ENCODE results near the gene ARFGEF3. TPM values are rescaled to one million over a fixed set of nuclear protein-coding genes. Genes with fewer than 3 reads are reported as not detected.

The ARFGEF3 gene
- total RNA-seq, 4 donors from 2014 or later, result 2.8 to 11.8 (median 7.8) TPM

GRCh38 chr6:138310294-138310693 lies 148.6 kb downstream of the ARFGEF3 start:
- 46 to 60% methylated on average over 3 of the region's 3 CpGs for WGBS, 2 donors
- no peak overlapping the region for H3K4me3 ChIP-seq (ENCODE audit: low read depth, poor library complexity, severe bottlenecking)
- DNase-seq (ENCODE audit: low spot score in 2 of 2), result no peak
- intact Hi-C loops (cut with DNase I; ENCODE audit: low total_unique reads), result no loop called here
- TF ChIP-seq POLR2A (IDR thresholded peaks at IDR 0.05) (no peak), CTCF (IDR thresholded peaks at IDR 0.05) (no peak)

- H3K4me3 ChIP-seq (ENCODE audit: low read depth, poor library complexity, severe bottlenecking), result no peak overlapping the region
- WGBS, 2 donors, result 48 to 95% methylated on average over 2 of the region's 2 CpGs
- DNase-seq (ENCODE audit: low spot score in 2 of 2), result no peak
- intact Hi-C loops (cut with DNase I; ENCODE audit: low total_unique reads), result no loop called here
- no peak for TF ChIP-seq CTCF (IDR thresholded peaks at IDR 0.05)
Measured at GRCh38 chr6:138310821-138311220, 149.1 kb downstream of the ARFGEF3 start.

GRCh38 chr6:138311268-138311667 lies 149.5 kb downstream of the ARFGEF3 start:
- H3K4me3 ChIP-seq (ENCODE audit: low read depth, poor library complexity, severe bottlenecking), result no peak overlapping the region
- no peak for DNase-seq (ENCODE audit: low spot score in 2 of 2)
- 87 to 94% methylated on average over 13 of the region's 13 CpGs for WGBS, 2 donors
- intact Hi-C loops (cut with DNase I; ENCODE audit: low total_unique reads), result no loop called here
- TF ChIP-seq POLR2A (IDR thresholded peaks at IDR 0.05) (no peak), CTCF (IDR thresholded peaks at IDR 0.05) (no peak)

GRCh38 chr6:138318741-138319375 lies 157.1 kb downstream of the ARFGEF3 start:
- intact Hi-C loops (cut with DNase I; ENCODE audit: low total_unique reads), result no loop called here
- 82 to 90% methylated on average over 7 of the region's 7 CpGs for WGBS, 2 donors
- TF ChIP-seq POLR2A (IDR thresholded peaks at IDR 0.05) (no peak), CTCF (IDR thresholded peaks at IDR 0.05) (no peak)
- H3K4me3 ChIP-seq (ENCODE audit: low read depth, poor library complexity, severe bottlenecking), result no peak overlapping the region
- DNase-seq (ENCODE audit: low spot score in 2 of 2), result no peak

- H3K4me3 ChIP-seq (ENCODE audit: low read depth, poor library complexity, severe bottlenecking), result no peak overlapping the region
- DNase-seq (ENCODE audit: low spot score in 2 of 2), result no peak
- intact Hi-C loops (cut with DNase I; ENCODE audit: low total_unique reads), result no loop called here
- no peak for TF ChIP-seq POLR2A (IDR thresholded peaks at IDR 0.05)
- no peak for TF ChIP-seq CTCF (IDR thresholded peaks at IDR 0.05)
- 93 to 98% methylated on average over 4 of the region's 4 CpGs for WGBS, 2 donors
Measured at GRCh38 chr6:138321934-138322333, 160.2 kb downstream of the ARFGEF3 start.

GRCh38 chr6:138323821-138324220 lies 162.1 kb downstream of the ARFGEF3 start:
- TF ChIP-seq CTCF (IDR thresholded peaks at IDR 0.05) (no peak), POLR2A (IDR thresholded peaks at IDR 0.05) (no peak)
- DNase-seq (ENCODE audit: low spot score in 2 of 2), result no peak
- intact Hi-C loops (cut with DNase I; ENCODE audit: low total_unique reads), result no loop called here
- WGBS, 2 donors, result 88 to 89% methylated on average over 13 of the region's 13 CpGs
- no peak overlapping the region for H3K4me3 ChIP-seq (ENCODE audit: low read depth, poor library complexity, severe bottlenecking)
